Endodermal cell (in vitro differentiated cells): Measurements from ENCODE around the gene ACVRL1. TPM values are rescaled to one million over a fixed set of nuclear protein-coding genes. Genes with fewer than 3 reads are reported as not detected.

ENCODE experiments used
- DNase-seq: peaks from one replicate; pipeline ENCODE4 v3.0.0-alpha.2; 2017
- H3K27ac ChIP-seq: 2 replicates; pipeline ENCODE4 v1.5.1; 2013; ENCODE audit warnings: mild to moderate bottlenecking, low read depth, low read length, moderate library complexity
- H3K27me3 ChIP-seq: 2 replicates; pipeline ENCODE4 v1.6.1; 2013; ENCODE audit warnings: mild to moderate bottlenecking, low read length, moderate library complexity; ENCODE audit not compliant: insufficient read depth, control insufficient read depth, poor library complexity, severe bottlenecking
- H3K36me3 ChIP-seq: 2 replicates; pipeline ENCODE4 v1.7.0; 2013; ENCODE audit warnings: mild to moderate bottlenecking, low read length, moderate library complexity; ENCODE audit not compliant: control insufficient read depth, insufficient read depth
- H3K4me1 ChIP-seq: one replicate; pipeline ENCODE4 v1.7.0; 2013; ENCODE audit warnings: low read length; ENCODE audit not compliant: control insufficient read depth, insufficient read depth
- H3K4me3 ChIP-seq: 2 replicates; pipeline ENCODE4 v1.5.1; 2013; ENCODE audit warnings: mild to moderate bottlenecking, low read length, moderate library complexity
- H3K9ac ChIP-seq: 2 replicates; pipeline ENCODE4 v1.6.1; 2013; ENCODE audit warnings: mild to moderate bottlenecking, low read length, moderate library complexity; ENCODE audit not compliant: poor library complexity, severe bottlenecking; ENCODE audit errors: extremely low read depth
- H3K9me3 ChIP-seq: 2 replicates; pipeline ENCODE4 v1.6.1; 2013; ENCODE audit warnings: mild to moderate bottlenecking, low read length, moderate library complexity; ENCODE audit not compliant: control insufficient read depth
- H3K27ac Mint-ChIP-seq: 2 replicates; pipeline ENCODE4 v1.8.0; 2020; ENCODE audit warnings: mixed read lengths
- H3K27me3 Mint-ChIP-seq: 2 replicates; pipeline ENCODE4 v1.8.0; 2021; ENCODE audit warnings: mild to moderate bottlenecking, mixed read lengths; ENCODE audit not compliant: insufficient read depth
- H3K36me3 Mint-ChIP-seq: 2 replicates; pipeline ENCODE4 v1.8.0; 2020; ENCODE audit warnings: low read depth, mixed read lengths
- H3K4me1 Mint-ChIP-seq: 2 replicates; pipeline ENCODE4 v1.8.0; 2020; ENCODE audit warnings: mixed read lengths
- H3K4me3 Mint-ChIP-seq: 2 replicates; pipeline ENCODE4 v1.8.0; 2020; ENCODE audit warnings: mild to moderate bottlenecking, moderate library complexity, mixed read lengths
- H3K9me3 Mint-ChIP-seq: 2 replicates; pipeline ENCODE4 v1.8.0; 2020; ENCODE audit warnings: mild to moderate bottlenecking, mixed read lengths
- CTCF ChIP-seq: fragments of 200-600 bp; sonication (generic); conservative IDR thresholded peaks from 2 replicates; pipeline ENCODE4 v1.5.0; 2021; ENCODE audit warnings: antibody characterized with exemption, mild to moderate bottlenecking
- WGBS, 2 experiments: methylation state at CpG; one replicate each; pipeline versions ENCODE4 v1.1.5 to v1.1.7; 2013; ENCODE audit warnings: missing lambda C conversion rate in 2 of 2, mixed read lengths in 1 of 2; ENCODE audit not compliant: insufficient coverage in 1 of 2, insufficient read length in 1 of 2; 5-methylcytosine and 5-hydroxymethylcytosine counted together
- total RNA-seq, 2 donors: library from RNA; stranded (reverse); fragmentation: NEBNext Ultra II Directional in 1 of 2; extraction: Animal tissue kit (Norgen Biotek cat#: 25700) in 1 of 2; gene quantifications; 2 replicates in 1 of 2; 3 replicates in 1 of 2; pipeline ENCODE4 v1.2.1, GENCODE V29; 2021

ACVRL1 gene
- total RNA-seq, 2 donors from 2014 or later: 0.42 to 0.64 TPM

DNA sequence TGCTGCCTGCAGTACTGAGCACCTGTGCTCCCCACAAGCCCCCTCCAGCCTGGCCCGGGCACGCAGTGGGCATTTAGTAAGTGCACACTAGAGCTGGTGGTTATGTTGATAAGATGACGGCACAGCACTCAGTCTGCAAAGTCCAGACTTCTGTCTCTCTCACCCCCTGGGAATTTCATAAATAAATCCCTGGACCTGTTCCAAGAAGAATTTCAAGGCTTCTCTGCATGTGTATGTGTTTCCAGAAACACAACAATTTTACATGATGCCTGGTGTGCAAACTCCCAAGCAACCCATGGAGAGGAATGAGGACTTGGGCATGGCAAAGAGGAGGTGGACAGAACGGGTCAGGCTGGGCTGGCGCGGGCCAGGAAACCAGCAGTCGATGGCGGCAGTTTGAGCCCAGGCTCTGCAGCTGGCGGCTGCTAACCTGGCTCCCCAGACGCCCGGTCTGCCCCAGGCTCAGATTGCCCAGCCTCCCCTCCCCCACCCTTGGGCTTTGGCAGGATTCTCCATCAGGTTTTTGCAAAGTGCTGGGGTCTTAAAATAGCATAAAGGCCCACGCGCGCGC, 33.8 kb downstream of the ACVRL1 start:
- TF ChIP-seq CTCF: no peak
- Mint-ChIP-seq H3K9me3 (peaks cover 15% of the 10 kb centered on the region), H3K36me3 (no peaks in the 10 kb centered on the region), H3K4me3 (no peak overlapping the region), H3K27me3 (peaks cover 19% of the 10 kb centered on the region), H3K27ac (no peak overlapping the region), H3K4me1 (no peaks in the 10 kb centered on the region)
- Histone ChIP-seq H3K4me1 (no peaks in the 10 kb centered on the region), H3K27me3 (peaks cover 5% of the 10 kb centered on the region), H3K9ac (no peak overlapping the region), H3K36me3 (no peaks in the 10 kb centered on the region), H3K9me3 (peaks cover 17% of the 10 kb centered on the region), H3K4me3 (no peak overlapping the region), H3K27ac (no peak overlapping the region)
- 85 to 90% methylated on average over 8 to 11 of the region's 15 CpGs for WGBS, 2 experiments
- peak; percentile 47 for DNase-seq

DNA sequence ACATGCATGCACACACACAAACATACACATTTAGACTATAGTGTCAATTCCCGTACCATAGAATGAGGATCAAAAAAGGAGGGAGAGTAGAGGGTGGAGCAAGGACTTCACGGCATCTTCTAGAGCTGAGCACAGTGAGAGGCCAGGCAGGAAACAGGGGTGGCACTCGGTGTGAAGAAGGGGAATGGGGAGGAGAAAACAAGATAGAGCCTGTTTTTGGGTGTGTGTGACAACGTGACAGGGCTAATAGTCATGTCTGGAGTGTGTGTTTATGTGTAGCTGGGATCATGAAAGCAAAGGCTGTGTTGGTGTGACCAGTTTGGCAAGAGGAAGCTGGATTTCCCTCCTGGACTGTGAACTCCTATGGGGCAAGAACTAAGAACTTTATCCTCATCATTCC, 34.3 kb downstream of the ACVRL1 start:
- 88 to 93% methylated on average over 4 of the region's 4 CpGs for WGBS, 2 experiments
- no peak overlapping the region for H3K4me3 Mint-ChIP-seq

DNA sequence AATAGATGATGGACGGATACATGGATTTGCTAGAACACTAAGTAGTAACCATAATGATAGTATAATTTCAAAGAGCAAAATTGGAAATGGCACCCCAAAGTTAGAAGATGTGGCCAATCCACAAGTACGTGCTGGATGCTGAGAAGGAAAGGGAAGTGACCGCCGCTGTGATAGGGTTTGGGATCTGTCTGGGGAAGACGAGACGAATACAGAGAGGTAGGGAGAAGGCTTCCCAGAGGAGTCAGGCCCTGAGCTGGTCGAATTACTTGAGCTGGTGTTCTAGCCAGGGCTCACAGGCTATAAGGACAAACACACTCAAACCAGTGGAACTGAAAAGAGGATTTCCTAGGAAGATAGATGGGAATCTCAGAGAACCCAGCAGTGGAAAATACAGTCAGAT, 34.8 kb downstream of the ACVRL1 start:
- no peak overlapping the region for H3K27ac Mint-ChIP-seq
- H3K9me3 Mint-ChIP-seq: peaks cover 15% of the 10 kb centered on the region
- H3K27ac ChIP-seq: no peak overlapping the region
- H3K27me3 ChIP-seq: peaks cover 5% of the 10 kb centered on the region
- TF ChIP-seq CTCF: no peak
- DNase-seq: peak; percentile 36
- no peaks in the 10 kb centered on the region for H3K36me3 ChIP-seq
- WGBS, 2 experiments: 86 to 94% methylated on average over 5 to 7 of the region's 7 CpGs
- H3K9ac ChIP-seq: no peak overlapping the region
- no peaks in the 10 kb centered on the region for H3K36me3 Mint-ChIP-seq
- no peaks in the 10 kb centered on the region for H3K4me1 Mint-ChIP-seq
- H3K27me3 Mint-ChIP-seq: peaks cover 25% of the 10 kb centered on the region
- no peak overlapping the region for H3K4me3 ChIP-seq
- no peak overlapping the region for H3K4me3 Mint-ChIP-seq
- H3K4me1 ChIP-seq: no peaks in the 10 kb centered on the region
- H3K9me3 ChIP-seq: peaks cover 17% of the 10 kb centered on the region

More for the DNA sequence above, 34.3 kb downstream of the ACVRL1 start:
- H3K27ac ChIP-seq: no peak overlapping the region
- peaks cover 5% of the 10 kb centered on the region for H3K27me3 ChIP-seq
- H3K4me1 ChIP-seq: no peaks in the 10 kb centered on the region
- H3K9ac ChIP-seq: no peak overlapping the region
- Mint-ChIP-seq H3K4me1 (no peaks in the 10 kb centered on the region), H3K27ac (no peak overlapping the region), H3K9me3 (peaks cover 15% of the 10 kb centered on the region), H3K27me3 (peaks cover 24% of the 10 kb centered on the region), H3K36me3 (no peaks in the 10 kb centered on the region)
- peak; percentile 35 for DNase-seq
- peaks cover 17% of the 10 kb centered on the region for H3K9me3 ChIP-seq
- H3K4me3 ChIP-seq: no peak overlapping the region
- TF ChIP-seq CTCF: no peak
- no peaks in the 10 kb centered on the region for H3K36me3 ChIP-seq
